ENCODE measurements around the gene NUDCD3.

The NUDCD3 gene

GRCh38 chr7:44385434-44386138 lies 104.9 kb downstream of the NUDCD3 start:
- peak in 11 of 56 donors; percentile 31 to 69 (median 50) for DNase-seq

- no peak for DNase-seq
Observed at GRCh38 chr7:44384586-44385433, 105.6 kb downstream of the NUDCD3 start.

GRCh38 chr7:44383566-44383965 lies 106.9 kb downstream of the NUDCD3 start:
- DNase-seq = peak in 7 of 56 donors; percentile 18 to 51 (median 43)

GRCh38 chr7:44382459-44383265 lies 107.8 kb downstream of the NUDCD3 start:
- DNase-seq = peak in 32 of 56 donors; percentile 25 to 87 (median 58)

GRCh38 chr7:44381494-44382220 lies 108.8 kb downstream of the NUDCD3 start:
- DNase-seq = no peak

GRCh38 chr7:44380831-44381493 lies 109.5 kb downstream of the NUDCD3 start:
- DNase-seq = no peak

GRCh38 chr7:44380189-44380830 lies 110.1 kb downstream of the NUDCD3 start:
- DNase-seq = no peak

- no peak for DNase-seq
Observed at GRCh38 chr7:44379366-44380188, 110.9 kb downstream of the NUDCD3 start.

GRCh38 chr7:44378744-44379143 lies 111.7 kb downstream of the NUDCD3 start:
- no peak for DNase-seq

GRCh38 chr7:44377681-44378421 lies 112.6 kb downstream of the NUDCD3 start:
- no peak for DNase-seq

- DNase-seq = no peak
Observed at GRCh38 chr7:44377134-44377463, 113.4 kb downstream of the NUDCD3 start.

GRCh38 chr7:44376429-44377133 lies 113.9 kb downstream of the NUDCD3 start:
- DNase-seq = no peak

GRCh38 chr7:44375926-44376342 lies 114.5 kb downstream of the NUDCD3 start:
- DNase-seq = no peak

GRCh38 chr7:44375236-44375699 lies 115.2 kb downstream of the NUDCD3 start:
- DNase-seq = peak in 2 of 56 donors; percentile 12 to 39

GRCh38 chr7:44374007-44374763 lies 116.3 kb downstream of the NUDCD3 start:
- DNase-seq = no peak

- no peak for DNase-seq
Observed at GRCh38 chr7:44373418-44373740, 117.1 kb downstream of the NUDCD3 start.
